Tongue (tissue), 2 donors: ENCODE measurements around the gene ASTN1. TPM values are rescaled to one million over a fixed set of nuclear protein-coding genes. Genes with fewer than 3 reads are reported as not detected.

Experiments used
- DNase-seq: peaks from one replicate; pipeline ENCODE4 v3.0.0-alpha.2; 2015
- total RNA-seq: library from RNA; depleted of rRNA; stranded (reverse); fragments of >200 nt; gene quantifications from one replicate; pipeline ENCODE4 v1.2.3, GENCODE V29; 2014

The ASTN1 gene
- total RNA-seq, 1 donor from 2014 or later, result 5.0 TPM

DNA sequence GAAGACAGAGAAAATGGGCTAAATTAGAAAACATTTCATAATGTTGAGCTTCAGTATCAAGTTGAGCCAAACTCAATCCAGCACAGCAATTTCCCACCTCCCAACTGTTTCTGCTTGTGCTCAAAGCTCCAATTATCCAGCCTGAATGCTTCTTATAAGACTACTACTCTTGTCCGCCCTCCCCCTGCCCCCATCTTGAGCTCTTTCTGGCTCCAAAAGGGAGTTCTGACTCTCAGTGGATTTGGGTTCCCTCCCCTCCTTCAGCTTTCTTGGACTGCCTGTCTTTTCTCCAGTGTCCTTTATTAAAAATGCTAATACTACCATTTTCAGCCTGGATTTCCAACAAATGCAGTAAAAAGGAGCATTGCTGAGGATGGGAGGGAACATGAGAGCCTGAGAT, 174.8 kb downstream of the ASTN1 start:
- DNase-seq, result no peak

DNA sequence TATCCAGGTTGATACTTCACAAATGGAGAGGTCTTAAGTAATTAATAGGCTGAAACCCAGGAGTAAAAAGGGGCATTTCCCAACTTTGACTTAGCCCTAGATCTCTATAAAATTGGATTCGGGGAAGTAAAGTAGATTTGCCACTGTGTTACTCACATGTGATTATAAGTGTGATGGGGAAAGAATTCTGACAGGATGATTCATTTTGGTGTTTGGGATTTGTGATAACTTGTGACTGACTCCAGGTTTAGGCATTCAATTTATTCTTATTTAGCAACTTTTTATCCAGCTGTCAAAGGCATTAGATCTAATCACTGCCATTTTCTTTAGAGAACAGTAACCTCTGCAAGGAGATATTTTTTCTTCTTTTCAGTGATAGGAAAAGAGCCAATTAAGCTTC, 175.5 kb downstream of the ASTN1 start:
- DNase-seq, result no peak

DNA sequence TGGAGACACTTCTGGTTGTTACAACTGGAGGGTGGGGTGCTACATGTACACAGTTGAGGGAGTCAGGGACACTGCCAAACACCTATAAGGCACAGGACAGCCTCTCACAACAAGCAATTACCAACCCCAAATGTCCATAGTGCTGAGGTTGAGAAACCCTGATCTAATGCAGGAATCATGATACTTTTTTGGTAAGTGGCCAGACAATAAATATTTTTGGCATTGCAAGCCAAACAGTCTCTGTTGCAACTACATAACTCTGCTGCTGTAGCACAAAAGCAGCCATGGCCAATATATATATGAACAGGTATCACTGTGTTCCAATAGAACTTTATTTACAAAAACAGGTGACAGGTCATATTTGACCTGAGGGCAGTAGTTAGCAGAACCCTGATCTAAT, 177.5 kb downstream of the ASTN1 start:
- peak; percentile 50 for DNase-seq

DNA sequence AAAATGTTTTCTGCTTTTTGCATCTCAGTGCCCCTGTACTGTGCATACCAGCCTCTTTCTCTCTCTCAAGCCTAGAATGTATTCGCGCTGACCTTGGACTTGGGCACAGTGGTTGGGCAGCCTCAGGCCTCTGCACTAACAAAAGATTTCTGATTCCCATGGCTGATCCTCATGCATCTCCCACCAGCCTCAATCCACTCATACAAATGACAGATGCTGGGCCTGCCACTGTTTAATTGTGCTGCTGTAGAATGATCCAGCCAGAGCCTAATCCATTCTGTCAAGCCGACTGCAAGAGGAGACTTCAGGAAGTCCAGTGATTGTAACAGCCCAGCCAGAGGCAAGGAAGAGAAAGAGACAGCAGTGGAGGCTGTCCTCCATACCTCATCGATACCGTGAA, 180.8 kb downstream of the ASTN1 start:
- DNase-seq, result no peak

DNA sequence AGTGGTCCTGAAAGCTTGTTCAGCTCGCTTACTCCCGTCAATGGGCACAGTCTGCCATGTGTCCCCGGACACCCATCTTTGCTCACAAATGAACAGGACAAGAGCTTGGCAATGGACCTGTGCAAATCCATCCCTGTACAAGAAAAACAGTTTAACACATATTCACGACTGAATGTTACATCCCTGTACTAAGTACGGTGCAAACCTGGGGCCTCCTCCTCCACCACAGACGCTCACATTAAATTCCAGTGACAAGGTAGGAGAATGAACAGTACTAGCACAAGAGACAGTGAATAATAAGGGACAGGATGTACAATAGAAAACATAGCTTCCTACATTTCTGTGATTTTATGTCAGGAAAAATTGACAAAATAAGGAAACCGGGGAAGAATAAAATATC, 187.7 kb downstream of the ASTN1 start:
- DNase-seq, result no peak

DNA sequence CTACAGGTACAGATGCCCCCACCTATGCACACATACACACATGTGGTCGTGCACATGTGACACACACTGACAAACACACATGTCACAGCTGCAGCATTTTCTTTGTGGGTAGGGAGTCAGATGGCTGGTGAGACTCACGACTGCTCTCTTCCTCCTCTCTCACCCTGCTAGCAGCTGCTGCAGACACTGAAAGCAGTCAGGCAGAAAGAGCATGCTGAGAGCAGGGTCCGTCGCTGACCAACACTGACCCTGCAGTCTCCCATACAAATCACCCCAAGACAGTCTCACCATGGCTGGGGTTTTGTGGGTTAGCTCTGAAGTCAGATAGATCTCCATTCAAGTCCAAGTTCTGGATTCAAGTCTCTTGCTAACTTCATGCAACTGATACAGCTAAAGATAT, 188.3 kb downstream of the ASTN1 start:
- DNase-seq, result peak; percentile 7

DNA sequence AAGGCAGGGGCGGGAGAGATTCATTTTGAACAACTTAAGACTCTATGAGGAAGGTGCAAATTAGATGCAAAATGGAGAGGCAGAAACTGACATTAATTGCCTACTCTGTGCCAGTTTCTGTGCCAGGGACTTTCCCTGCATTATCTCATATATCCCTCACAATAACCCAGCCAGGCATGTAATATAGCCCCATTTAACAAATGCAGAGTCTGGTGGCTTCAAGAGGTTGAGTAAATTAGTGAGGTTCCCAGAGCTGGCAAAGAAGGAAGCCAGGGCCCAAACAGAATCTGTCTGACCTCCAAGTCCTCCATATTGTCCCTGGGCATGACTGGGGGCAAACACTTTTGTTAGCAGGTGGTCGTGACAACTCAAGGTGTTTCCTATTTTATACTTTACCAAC, 199.8 kb downstream of the ASTN1 start:
- DNase-seq, result no peak

DNA sequence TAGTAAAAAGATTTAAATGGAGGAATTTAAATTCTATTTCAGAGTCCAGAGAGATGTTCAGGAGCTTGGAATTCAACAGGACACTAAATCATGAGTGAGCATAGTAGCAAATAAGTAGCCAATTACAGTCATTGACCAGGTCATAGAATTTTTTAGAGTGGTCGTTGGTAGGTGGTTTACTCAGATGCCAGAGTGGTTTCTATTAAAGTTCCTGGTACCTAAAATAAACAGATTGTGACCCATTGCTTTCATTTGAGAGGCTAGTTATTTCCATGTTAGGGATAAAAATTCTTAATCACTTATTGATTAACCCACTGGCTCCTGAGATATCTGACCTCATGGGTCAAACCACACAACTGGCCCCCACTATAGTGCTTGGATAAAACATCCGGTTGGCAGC, 201.3 kb downstream of the ASTN1 start:
- DNase-seq, result no peak

DNA sequence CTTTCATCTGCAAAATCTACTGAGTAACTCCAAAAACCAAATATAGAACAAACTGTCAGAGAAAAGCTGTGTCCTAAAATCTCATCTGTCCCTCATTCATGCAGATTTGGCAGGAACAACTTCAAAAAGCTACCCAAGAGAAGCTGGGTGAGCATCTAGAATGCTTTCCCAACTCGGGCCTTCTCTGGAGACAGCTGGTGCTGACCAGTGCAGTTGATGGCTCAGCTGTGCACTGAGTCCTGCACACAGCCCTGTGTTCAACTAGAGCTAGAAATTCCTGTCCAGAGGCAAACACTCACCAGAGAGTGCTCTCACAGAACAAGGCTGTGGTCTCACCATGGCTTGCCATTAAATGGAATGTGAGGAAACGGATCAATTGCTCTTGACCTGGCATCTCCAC, 202.8 kb downstream of the ASTN1 start:
- DNase-seq, result no peak

DNA sequence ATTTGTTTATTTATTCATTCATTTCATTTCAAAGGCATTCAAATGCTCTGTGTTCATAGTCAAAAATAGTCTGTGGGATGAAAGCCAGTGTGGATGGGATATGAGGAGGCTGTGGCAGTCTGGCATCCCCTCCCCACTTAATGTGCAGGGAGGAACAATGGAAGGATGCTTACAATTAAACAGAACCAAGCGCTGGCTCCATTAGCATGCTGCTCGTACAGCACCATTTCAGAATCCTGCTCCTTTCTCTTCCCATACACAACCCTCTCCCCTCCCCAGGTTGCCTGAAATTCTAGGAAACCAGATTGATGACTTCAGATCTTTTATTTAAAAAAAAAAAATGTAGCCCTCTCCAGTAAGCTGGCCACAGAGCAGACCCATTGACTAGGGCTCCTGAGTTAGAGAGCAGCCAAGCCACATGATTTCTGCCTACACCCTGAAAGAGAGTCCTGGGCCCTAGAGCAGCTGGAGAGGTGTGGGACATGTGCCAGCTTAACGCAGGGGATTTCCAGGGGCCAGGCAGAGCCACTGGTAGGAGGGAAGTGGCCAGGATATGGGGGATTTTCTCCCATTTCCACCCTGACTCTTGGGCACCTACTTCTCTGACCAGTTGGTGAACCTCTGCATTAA, 205.2 kb downstream of the ASTN1 start:
- DNase-seq, result peak; percentile 10

DNA sequence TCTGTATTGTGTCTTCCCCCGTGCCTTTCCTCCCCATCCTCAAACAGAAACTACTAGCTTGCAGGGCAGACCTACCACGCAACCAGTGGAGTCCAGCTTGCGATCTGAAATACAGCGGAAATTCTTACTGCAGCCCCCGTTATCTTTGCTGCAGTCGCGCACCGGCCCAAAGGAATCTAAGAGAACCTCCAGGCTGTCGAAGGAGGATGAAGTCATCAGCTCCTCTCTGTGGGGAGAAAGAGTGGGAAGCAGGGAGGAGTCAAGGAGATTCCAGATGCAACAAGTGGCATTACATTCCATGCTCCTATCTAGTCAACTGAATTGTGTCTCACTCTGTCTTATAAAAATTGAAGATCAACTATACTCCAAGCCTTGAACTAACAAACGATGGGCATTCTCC, 206.9 kb downstream of the ASTN1 start:
- no peak for DNase-seq

DNA sequence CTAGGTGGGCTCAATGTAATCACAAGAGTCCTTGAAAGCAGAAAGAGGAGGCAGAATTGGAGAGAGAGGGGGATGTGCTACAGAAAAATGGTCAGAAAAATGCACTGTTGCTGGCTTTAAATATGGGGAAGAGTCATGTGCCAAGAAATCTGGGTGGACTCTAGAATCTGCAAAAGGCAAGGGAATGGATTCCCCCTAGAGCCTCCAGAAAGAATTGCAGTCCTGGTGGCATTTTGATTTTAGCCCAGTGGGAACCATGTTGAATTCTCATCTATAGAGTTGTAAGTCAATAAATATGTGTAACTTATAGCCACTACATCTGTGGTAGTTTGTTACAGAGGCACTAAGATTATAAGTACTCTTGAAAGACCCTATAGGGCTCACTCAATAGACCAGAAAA, 210.3 kb downstream of the ASTN1 start:
- DNase-seq, result no peak

DNA sequence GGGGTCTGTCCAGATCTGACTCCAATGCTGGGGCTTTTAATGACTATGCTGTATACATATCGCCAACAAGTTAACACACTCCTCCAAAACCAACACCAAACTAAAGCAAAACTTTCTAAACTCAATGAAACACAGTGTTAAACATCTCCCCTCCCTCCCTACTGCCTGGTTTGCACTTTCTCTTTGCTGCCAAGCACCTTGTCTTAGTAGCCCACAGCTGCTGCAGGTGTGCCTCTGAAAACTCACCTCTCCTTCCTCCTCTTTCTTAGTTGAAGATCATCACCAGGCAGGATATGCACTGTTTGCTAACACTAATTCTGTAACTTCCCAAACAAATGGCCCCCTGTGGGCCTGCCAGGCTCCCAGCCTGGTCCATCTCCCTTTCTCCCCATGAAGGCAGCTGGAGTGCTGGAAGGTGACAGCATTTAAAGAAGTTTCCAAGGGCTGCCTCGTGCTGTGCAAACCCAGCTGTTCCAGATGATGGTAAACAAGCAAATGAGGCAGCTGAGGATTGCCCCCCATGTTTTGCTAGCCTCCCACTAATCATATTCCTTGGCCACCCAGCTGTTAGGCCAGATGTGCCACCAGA, 213.7 kb downstream of the ASTN1 start:
- no peak for DNase-seq

DNA sequence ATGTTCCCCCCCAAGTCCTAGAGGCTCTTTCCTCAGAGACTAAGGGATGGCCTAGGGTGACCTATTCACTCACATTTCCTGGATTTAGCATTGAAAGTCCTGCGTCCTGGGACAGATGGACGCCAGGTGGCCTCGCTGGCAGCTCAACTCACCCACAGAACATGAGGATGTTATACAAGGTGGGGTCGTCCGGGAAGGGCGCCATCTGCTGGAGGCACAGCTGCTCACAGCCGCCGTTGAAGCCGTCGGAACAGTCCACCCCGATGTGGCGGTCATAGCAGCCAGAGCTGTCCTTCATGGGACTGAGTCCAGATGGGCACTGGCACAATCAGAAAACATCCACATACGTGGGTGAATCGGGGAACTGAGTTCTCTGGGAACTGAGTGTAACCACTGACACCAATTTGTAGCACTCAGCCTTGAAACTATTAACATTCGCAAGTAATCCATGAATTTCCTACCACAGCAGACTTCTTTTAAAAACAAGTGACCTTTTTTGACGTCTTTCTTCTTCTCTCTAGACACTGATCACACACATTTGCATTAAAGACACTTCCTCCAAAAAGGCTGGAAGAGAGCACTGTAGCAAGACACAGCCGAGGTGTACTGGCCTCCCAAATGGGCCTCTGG, 215.4 kb downstream of the ASTN1 start:
- DNase-seq, result peak; percentile 54

DNA sequence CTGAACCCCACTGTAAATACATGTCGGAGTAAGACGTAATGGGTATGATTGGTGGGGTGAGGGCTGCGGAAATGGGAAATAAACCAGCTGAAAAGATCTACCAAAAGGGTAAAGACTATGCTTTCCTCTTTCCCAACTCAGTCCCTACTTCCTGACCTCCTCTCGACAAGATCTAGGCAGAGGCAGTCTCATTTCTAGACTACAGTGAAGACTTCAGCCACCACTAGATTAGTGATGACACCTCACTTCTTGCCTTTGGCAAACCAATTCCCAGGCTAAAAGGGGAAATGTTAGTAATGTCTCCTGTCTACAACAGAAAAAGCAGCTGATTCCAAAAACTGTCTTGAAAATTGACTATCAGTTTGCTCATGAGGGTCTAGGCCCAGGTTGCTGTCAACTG, 219.9 kb downstream of the ASTN1 start:
- no peak for DNase-seq

DNA sequence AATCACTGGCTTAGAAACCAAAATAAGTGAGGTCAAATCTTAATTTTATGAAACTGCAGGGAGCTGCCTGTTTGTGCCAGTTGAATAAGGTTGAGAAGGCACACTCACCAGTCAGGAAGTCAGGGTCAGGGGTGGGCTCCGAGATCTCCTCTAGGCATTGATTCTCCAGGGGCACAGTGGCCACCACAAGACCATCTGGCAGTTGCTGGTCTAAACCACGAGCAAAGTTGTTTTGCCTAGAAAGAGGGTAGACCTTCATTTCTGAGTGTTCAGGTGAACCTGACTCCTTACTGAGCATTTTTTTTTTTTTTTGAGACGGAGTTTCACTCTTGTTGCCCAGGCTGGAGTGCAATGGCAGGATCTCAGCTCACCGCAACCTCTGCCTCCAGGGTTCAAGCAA, 220.7 kb downstream of the ASTN1 start:
- DNase-seq, result no peak

DNA sequence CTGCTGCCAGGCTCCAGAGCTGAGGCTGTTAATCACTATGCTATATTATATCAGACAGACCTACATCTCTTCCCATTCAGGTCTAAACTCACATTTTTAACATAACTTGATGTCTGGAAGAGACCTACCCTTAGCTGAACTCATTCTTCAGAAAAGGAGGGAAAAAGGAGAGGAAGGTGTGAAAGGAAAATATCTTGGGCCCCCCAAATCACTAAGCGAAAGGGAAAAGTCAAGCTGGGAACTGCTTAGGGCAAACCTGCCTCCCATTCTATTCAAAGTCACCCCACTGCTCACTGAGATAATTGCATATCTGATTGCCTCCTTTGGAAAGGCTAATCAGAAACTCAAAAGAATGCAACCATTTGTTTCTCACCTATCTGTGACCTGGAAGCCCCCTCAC, 222.2 kb downstream of the ASTN1 start:
- DNase-seq, result no peak

DNA sequence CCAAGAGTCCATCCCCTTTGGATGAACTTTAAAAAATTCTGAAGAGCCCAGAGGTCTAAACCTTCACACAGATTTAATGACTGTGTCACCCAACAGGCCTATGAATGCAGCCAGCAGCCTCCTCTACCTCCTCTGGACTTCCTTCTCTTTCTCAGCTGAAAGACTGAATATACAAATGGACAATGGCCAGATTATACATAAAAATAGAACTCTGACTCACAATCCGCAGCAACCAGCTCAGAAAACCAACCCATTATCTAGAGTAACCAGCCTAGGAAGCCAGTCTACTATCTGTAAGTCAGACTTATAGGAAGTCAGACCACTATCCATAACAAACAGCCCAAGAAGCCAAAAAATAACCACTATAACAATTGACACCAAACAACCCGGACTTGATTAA, 224.5 kb downstream of the ASTN1 start:
- DNase-seq, result no peak

DNA sequence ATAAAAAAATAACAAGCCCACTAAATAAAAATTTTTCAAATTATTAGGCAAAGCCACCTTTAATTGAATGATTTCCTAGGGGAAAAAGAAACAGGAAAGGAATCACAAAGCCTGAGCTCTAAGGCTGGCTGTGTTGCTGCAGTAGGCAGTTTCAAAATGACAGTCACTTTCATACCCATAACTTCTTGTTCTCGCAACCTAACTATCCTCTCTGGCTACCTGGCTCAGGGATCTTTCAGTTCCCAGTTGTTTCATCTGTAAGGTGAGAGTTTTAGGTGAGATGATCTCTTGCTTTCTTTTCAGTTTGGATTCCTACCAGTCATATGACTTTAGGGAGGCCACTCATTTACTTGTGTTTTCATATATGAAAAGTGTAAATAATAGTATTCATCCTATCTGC, 226.1 kb downstream of the ASTN1 start:
- DNase-seq, result no peak

DNA sequence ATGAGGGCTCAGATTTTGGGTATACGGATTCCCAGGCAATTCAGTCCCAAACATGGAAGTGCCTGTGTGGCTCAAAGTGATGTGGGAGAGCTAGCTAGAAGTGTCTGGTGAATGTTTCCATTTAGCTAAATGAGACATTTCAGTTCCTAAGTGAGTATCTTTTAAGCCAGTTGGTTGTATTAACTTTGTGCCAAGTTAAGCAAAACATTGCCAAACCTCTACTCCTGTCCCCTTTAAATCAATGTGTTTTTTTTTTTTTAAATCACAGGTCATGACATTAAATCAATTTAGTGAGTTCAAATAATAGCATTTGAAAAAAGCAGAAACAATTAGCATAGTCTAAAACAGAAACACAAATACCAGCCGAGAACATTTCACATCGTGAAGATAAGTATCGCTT, 230.1 kb downstream of the ASTN1 start:
- DNase-seq, result no peak

DNA sequence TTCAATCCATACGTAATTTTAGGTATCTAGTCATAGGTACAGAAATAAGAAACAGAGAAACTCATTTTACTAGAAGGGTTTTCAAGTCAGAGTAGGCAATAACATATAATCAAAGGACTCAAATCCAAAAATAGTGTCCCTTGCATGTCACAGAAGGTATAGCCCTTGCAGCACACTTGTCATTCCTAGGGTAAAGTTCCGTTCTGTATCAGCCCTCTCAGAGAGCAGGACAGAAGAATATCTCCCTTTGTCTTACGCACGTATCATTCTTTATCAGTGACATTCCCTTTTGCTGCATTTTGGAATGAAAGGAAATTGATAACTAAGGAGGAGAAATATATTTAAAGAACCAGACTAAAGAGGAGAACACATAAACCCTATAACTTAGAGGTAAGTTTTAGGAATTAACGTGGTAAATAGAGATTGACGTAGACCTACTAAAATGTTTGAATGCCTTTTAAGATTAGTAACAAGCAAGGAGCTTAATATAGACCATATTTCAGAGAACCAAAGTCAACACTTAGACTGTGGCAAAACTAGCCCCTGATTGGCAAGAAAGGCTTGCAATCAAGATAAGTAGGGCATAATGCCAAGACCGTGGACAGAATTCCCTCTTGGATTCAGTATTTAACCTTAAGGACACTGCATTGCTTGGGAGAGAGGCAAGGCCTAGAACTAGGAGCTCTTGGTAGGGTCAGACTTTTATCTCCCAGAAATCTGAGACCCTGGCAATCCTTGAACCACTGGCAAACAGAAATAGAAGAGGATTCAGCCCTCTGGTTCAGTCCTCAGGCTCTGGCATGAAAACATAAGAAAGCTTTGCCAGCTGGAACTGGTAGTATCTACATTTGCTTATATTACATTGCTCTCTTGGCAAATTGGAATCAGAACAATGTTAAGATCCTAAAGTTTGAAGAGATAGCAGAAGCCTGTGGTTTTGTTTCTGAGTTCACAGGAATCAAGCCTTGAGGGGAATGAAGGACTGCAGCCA, 232.1 kb downstream of the ASTN1 start:
- DNase-seq, result peak; percentile 12

DNA sequence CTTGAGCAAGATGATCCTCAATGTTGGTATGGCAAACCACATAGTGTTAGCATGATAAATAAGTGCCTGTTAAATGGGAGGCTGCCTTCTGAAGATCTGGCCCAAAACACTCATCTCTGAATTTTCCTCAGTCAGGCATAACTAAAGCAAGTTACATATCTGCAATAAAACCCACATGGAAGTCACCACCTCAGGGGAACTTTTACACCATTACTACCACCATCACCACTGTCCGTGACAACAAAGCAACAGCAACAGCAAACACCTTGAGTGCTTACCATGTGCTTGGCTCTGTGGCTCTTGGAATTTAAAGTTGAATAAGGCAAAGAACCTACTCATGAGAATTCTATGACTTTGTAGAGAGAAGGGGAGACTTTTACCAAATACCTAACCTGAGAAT, 233.0 kb downstream of the ASTN1 start:
- DNase-seq, result no peak
